NCI-H1105 treated with DMSO at 0.1 percent for 48 hours (cell line): Measurements from ENCODE around the gene COL18A1.
"Not testable (repeated sequence)": the region's sequence is repeated elsewhere in the genome, so short reads cannot be mapped to it uniquely, and the experiment has no call there.

Source experiments
- DNase-seq: peaks from one replicate; lab custom pipeline; 2025; lab: John Stamatoyannopoulos, UW

COL18A1 gene

GRCh38 chr21:45427331-45428271, 22.6 kb downstream of the COL18A1 start:
- DNase-seq, result no peak

- DNase-seq, result no peak
These were observed 23.6 kb downstream of the COL18A1 start for GRCh38 chr21:45428534-45428933.

GRCh38 chr21:45429221-45430175, 24.5 kb downstream of the COL18A1 start:
- no peak for DNase-seq

- DNase-seq, result no peak
These were observed 25.8 kb downstream of the COL18A1 start for GRCh38 chr21:45430521-45431501.

GRCh38 chr21:45431781-45432572, 27.0 kb downstream of the COL18A1 start:
- no peak for DNase-seq

- no peak for DNase-seq
These were observed 27.8 kb downstream of the COL18A1 start for GRCh38 chr21:45432575-45433255.

GRCh38 chr21:45433301-45433700, 28.3 kb downstream of the COL18A1 start:
- no peak for DNase-seq

GRCh38 chr21:45433911-45434644, 29.1 kb downstream of the COL18A1 start:
- no peak for DNase-seq

GRCh38 chr21:45434645-45435217, 29.8 kb downstream of the COL18A1 start:
- no peak for DNase-seq

GRCh38 chr21:45435405-45435981, 30.5 kb downstream of the COL18A1 start:
- DNase-seq, result no peak

GRCh38 chr21:45436351-45437065, 31.5 kb downstream of the COL18A1 start:
- DNase-seq, result no peak

GRCh38 chr21:45437844-45438243, 32.9 kb downstream of the COL18A1 start:
- not testable (repeated sequence) for DNase-seq

GRCh38 chr21:45438391-45439145, 33.6 kb downstream of the COL18A1 start:
- no peak for DNase-seq

GRCh38 chr21:45439161-45439872, 34.4 kb downstream of the COL18A1 start:
- DNase-seq, result peak; percentile 56

- no peak for DNase-seq
These were observed 35.0 kb downstream of the COL18A1 start for GRCh38 chr21:45439901-45440461.

- no peak for DNase-seq
These were observed 35.9 kb downstream of the COL18A1 start for GRCh38 chr21:45440736-45441350.
